ENCODE measurements around the gene DOK3.

DNA sequence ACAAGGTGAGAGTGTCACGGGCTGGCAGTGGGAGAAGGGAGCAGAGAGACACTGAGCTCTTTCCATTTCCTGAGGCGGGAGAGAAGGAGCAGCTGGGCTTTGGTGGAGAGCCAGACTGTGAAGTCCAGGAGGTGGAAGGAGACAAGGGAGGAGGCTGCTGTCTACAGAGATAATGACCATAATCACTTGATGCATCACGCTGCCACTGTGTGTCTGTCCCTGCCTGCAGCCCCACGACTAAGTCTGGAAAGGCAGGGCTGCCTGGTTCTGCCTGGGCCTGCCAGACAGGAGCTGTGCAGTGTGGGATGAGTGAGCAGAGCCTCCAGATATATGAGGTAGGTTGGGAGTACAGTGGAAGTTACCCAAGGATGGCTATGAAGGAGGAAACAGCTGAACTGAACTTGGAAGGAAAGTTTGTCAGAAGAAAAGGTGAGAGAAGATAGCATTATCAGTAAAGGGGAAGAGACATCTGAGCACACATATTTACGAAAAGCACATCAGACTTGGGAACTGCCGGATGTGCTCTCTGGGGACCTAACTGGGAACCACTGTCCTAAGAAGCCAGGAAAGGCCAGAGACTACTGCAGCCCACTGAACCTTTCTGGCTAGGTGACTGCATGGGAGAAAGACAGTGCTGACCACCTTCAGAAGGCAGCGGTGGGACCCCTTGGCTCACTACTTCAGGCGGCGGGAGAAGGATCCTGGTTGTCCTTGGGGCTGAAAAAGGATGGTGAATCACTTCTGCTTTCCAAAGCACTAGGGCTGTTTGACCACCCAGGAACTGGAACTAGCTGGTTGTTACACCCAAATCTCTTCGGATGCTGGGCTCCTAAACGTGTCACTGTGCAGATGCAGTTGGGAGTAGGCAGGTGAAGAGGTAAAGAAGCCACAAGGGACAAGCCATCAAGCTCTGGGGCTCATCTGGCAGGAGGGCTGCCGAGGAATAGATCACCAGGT is 19.9 kb upstream of the DOK3 start:
- TF ChIP-seq, protein P1, sequence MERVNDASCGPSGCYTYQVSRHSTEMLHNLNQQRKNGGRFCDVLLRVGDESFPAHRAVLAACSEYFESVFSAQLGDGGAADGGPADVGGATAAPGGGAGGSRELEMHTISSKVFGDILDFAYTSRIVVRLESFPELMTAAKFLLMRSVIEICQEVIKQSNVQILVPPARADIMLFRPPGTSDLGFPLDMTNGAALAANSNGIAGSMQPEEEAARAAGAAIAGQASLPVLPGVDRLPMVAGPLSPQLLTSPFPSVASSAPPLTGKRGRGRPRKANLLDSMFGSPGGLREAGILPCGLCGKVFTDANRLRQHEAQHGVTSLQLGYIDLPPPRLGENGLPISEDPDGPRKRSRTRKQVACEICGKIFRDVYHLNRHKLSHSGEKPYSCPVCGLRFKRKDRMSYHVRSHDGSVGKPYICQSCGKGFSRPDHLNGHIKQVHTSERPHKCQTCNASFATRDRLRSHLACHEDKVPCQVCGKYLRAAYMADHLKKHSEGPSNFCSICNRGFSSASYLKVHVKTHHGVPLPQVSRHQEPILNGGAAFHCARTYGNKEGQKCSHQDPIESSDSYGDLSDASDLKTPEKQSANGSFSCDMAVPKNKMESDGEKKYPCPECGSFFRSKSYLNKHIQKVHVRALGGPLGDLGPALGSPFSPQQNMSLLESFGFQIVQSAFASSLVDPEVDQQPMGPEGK (CRISPR knock-in tag; IDR thresholded peaks at IDR 0.05; ENCODE audit: borderline replicate concordance), result no peak
- no peak for TF ChIP-seq ZNF8 (CRISPR knock-in tag; IDR thresholded peaks at IDR 0.05)
- TF ChIP-seq POU6F1 (CRISPR knock-in tag; IDR thresholded peaks at IDR 0.05; ENCODE audit: borderline replicate concordance, low read depth), result no peak
- TF ChIP-seq ZC3H10 (CRISPR knock-in tag; IDR thresholded peaks at IDR 0.05), result no peak
- TF ChIP-seq PPARA (CRISPR knock-in tag; IDR thresholded peaks at IDR 0.05; ENCODE audit: borderline replicate concordance), result no peak
- no peak for TF ChIP-seq TCF4 (CRISPR knock-in tag; IDR thresholded peaks at IDR 0.05; ENCODE audit: borderline replicate concordance)
- TF ChIP-seq ZFP3 (CRISPR knock-in tag; IDR thresholded peaks at IDR 0.05), result no peak
- TF ChIP-seq ZNF70 (CRISPR knock-in tag; IDR thresholded peaks at IDR 0.05), result no peak

Measured in SK-N-SH treated with all-trans-retinoic acid at 6 μM for 48 hours (cell line).